ACC112 (cell line): Measurements from ENCODE around the gene WNK2.
"Not testable (repeated sequence)": the region's sequence is repeated elsewhere in the genome, so short reads cannot be mapped to it uniquely, and the experiment has no call there.

ENCODE experiments used
- H2AFZ ChIP-seq: fragments of 200-600 bp; sonication (generic); one replicate; pipeline ENCODE4 v1.6.0; 2017; ENCODE audit warnings: antibody characterized with exemption, low read length; ENCODE audit not compliant: unreplicated experiment
- H3K27ac ChIP-seq: fragments of 200-600 bp; sonication (generic); 2 replicates; pipeline ENCODE4 v1.5.1; 2014; ENCODE audit warnings: low read depth, mild to moderate bottlenecking, antibody characterized with exemption, low read length, moderate library complexity
- H3K27me3 ChIP-seq: fragments of 200-600 bp; sonication (generic); 2 replicates; pipeline ENCODE4 v1.6.1; 2014; ENCODE audit warnings: mild to moderate bottlenecking, antibody characterized with exemption, low read length, moderate library complexity, mixed read lengths; ENCODE audit not compliant: insufficient read depth
- H3K36me3 ChIP-seq: fragments of 200-600 bp; sonication (generic); 2 replicates; pipeline ENCODE4 v1.6.1; 2016; ENCODE audit warnings: mild to moderate bottlenecking, antibody characterized with exemption, low read length, moderate library complexity, mixed read lengths; ENCODE audit not compliant: insufficient read depth
- H3K4me1 ChIP-seq: fragments of 200-600 bp; sonication (generic); one replicate; pipeline ENCODE4 v1.6.1; 2016; ENCODE audit warnings: low read length, mixed read lengths; ENCODE audit not compliant: insufficient read depth, unreplicated experiment, control insufficient read depth
- H3K4me3 ChIP-seq: fragments of 200-600 bp; sonication (generic); 2 replicates; pipeline ENCODE4 v1.5.1; 2014; ENCODE audit warnings: mild to moderate bottlenecking, low read depth, low read length
- H3K79me2 ChIP-seq: fragments of 200-600 bp; sonication (generic); one replicate; pipeline ENCODE4 v1.6.0; 2016; ENCODE audit warnings: low read length; ENCODE audit not compliant: control insufficient read depth, unreplicated experiment, insufficient read depth

The WNK2 gene

DNA sequence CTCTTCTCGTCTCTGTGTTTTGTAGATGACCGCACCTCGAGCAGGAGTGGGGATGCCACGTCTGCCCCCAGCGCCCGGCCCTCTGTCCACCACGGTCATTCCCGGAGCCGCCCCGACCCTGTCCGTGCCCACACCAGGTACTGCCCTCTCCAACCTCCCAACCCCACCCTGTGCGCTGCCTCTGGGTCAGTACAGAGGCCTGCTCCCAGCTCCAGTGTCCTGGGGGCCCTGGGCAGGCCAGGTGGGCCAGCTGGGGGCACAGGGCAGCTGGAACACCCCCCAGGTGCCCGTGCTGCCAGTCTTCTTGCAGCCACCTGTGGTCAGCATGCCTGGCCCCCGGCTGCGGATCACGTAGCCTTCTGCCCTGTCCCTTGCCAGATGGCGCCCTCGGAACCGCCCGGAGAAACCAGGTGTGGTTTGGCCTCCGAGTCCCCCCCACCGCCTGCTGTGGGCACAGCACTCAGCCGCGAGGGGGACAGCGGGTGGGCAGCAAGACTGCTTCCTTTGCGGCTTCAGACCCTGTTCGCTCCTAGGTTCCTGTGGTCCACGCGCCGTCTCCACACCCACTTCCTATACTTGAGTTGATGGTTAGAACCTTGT, 133.7 kb downstream of the WNK2 start:
- peaks cover 5% of the 10 kb centered on the region for H3K4me1 ChIP-seq
- H2AFZ ChIP-seq: no peak overlapping the region
- peaks cover 31% of the 10 kb centered on the region for H3K27me3 ChIP-seq
- no peak overlapping the region for H3K27ac ChIP-seq
- no peaks in the 10 kb centered on the region for H3K36me3 ChIP-seq
- H3K4me3 ChIP-seq: no peak overlapping the region
- H3K79me2 ChIP-seq: no peaks in the 10 kb centered on the region

DNA sequence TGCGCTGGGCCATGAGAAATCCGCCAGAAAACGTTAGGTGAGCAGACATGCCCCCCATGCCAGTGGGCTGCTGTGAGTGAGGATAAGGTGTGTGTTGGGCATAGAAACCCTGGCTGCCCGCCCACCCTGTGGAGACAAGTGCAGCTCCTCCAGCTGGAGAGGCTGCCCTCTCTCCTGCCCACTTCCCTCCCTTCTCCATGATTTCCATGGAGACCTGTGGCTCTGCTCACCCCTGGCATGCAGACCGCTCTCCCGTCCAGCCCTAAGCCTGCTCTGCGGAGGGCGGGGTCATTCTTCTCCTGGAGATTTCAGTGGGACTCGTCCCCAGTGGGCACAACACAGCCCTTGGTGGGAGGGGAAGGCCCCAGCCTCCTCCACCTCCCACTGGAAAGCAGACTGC, 134.5 kb downstream of the WNK2 start:
- Histone ChIP-seq H3K27ac (no peak overlapping the region), H3K36me3 (no peaks in the 10 kb centered on the region), H3K79me2 (no peaks in the 10 kb centered on the region), H3K27me3 (peaks cover 31% of the 10 kb centered on the region), H2AFZ (no peak overlapping the region), H3K4me3 (no peak overlapping the region), H3K4me1 (no peaks in the 10 kb centered on the region)

DNA sequence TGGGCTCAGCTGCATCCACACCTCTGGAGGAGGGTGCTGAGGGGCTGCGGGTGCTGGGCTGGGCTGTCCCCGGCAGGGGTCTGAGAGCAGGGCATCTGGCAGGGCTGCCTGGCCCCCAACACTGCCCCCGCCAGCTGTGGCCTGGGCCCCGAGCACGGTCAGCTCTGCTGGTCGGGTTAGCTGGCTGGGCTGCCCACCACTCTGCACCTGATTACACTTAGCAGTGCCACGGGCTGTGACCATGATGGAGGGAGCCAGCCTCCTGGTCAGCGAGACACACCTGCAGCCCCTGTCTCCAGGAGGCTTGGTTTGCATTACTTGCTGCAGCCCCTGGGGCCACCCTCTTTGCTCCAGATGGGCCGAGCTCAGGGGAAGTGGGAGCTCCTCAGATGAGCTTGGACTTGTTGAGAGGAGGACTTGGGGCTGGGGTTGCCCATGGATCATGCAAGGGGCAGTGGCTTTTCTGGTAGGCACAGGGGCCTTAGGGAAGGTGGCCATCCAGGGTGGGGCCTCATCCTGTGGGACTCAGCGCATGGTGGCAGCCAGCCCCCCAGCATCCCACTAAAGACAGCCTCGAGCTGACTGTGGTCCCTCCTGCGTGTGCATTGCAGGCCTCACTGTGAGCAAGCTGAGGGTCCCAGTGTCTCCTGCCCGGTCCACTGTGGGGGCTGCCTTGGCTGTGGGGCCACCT, 135.5 kb downstream of the WNK2 start:
- Histone ChIP-seq H3K79me2 (no peaks in the 10 kb centered on the region), H3K27me3 (peaks cover 31% of the 10 kb centered on the region), H3K36me3 (no peaks in the 10 kb centered on the region), H2AFZ (no peak overlapping the region), H3K4me1 (no peaks in the 10 kb centered on the region), H3K4me3 (no peak overlapping the region), H3K27ac (no peak overlapping the region)

DNA sequence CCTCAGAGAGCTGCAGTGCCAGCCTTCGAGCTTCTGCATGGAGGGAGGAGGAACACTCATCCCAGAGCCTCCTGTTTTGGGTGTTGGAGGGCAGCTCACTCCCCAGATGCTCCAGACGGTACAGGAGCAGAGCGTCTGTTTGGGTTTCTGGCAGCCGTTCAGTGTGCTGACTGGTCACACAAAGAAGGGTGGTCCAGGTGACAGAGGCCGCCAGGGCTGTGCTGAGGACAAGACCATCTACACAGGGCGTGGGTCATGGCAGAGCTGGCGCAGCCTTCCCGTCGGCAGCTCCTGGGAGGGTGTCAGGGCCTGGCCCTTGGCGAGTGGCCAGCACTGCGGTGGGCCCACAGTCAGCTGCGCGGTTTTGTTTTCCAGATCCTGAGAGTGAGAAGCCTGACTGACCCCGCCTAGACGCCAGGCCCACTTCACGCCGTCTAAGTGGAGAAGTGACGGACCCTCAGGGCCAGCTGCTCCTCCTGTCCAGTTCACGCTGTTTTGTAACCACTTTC, 136.1 kb downstream of the WNK2 start:
- H3K4me3 ChIP-seq: no peak overlapping the region
- H3K36me3 ChIP-seq: no peaks in the 10 kb centered on the region
- H3K4me1 ChIP-seq: no peaks in the 10 kb centered on the region
- H2AFZ ChIP-seq: no peak overlapping the region
- no peak overlapping the region for H3K27ac ChIP-seq
- peaks cover 25% of the 10 kb centered on the region for H3K27me3 ChIP-seq
- H3K79me2 ChIP-seq: no peaks in the 10 kb centered on the region

DNA sequence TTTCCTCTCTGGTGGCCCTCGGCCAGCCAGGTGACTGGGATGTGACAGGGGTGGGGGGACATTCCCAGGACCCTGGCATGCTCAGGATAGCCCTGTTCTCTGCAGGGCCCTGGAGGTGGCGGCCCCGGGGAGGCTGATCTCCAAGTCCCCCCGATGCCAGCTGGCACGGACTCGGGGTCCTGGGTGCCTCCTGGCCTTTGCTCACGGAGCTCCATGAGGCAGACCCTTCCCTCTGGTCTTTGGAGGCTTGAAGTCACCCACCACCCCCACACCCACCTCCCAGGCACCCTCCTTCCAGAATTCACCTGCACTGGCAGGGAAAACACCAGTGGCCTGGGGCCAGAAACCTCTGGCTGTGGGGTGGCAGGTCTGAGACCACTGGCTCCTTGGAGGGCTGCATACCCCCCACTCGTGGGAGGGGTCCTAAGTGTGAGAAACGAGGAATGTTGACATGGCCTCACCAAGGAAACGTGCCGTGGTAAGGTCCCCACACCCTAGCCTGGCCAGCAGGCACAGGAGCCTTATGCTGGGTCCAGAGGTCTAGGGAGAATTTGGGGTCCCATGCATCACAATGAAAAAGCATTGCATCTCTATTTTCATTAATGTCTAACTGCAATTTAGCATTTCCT, 136.8 kb downstream of the WNK2 start:
- H2AFZ ChIP-seq: no peak overlapping the region
- H3K79me2 ChIP-seq: no peaks in the 10 kb centered on the region
- peaks cover 21% of the 10 kb centered on the region for H3K27me3 ChIP-seq
- no peak overlapping the region for H3K27ac ChIP-seq
- no peak overlapping the region for H3K4me3 ChIP-seq
- H3K36me3 ChIP-seq: no peaks in the 10 kb centered on the region
- H3K4me1 ChIP-seq: no peaks in the 10 kb centered on the region

DNA sequence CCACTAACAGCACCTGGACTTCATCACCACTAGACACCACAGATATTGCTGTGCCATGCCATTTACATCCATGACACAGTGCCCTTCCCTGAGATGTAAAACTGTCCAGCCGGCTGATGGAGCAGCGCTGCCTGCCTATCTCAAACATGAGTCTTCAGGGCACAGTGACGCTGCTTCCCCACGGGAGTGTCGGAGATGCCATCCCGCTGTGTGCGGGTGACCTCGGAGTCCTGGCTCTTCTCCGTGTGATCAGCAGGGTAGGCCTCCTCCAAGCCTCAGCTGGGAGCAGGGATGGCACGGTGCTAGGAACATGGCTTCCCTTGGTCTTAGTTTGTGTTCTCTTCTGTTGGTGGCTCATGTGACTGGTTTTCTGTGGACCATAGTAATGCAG, 137.3 kb downstream of the WNK2 start:
- no peaks in the 10 kb centered on the region for H3K79me2 ChIP-seq
- H3K27me3 ChIP-seq: peaks cover 16% of the 10 kb centered on the region
- no peaks in the 10 kb centered on the region for H3K36me3 ChIP-seq
- H3K4me3 ChIP-seq: no peak overlapping the region
- H2AFZ ChIP-seq: no peak overlapping the region
- no peaks in the 10 kb centered on the region for H3K4me1 ChIP-seq
- H3K27ac ChIP-seq: no peak overlapping the region

DNA sequence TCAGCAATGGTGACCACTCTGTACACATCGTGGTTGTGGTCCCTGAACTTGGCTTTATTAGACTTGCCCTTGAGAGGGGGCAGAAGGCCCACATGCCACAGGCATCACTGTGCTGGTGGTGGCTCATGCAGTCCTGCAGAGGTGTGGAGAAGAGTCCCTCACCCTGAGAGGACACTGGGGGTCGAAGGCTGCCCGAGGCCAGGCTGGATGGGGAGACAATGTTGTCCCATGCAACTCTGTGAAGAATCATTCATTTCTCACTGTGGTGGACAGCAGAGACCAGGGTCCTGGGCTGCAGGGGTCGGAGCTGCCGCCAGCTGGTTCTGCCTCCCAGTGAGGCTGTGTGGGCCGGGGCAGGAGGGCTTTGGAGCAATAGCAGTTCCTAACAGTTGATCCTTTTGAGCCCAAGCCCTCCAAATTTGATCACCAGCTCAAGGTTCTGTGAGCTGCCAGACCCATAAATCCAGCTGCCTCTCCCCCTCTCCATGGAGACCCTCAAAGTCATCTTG, 139.6 kb downstream of the WNK2 start:
- not testable (repeated sequence) for H3K27ac ChIP-seq, H3K4me3 ChIP-seq, H3K4me1 ChIP-seq, H3K79me2 ChIP-seq, H2AFZ ChIP-seq, H3K36me3 ChIP-seq
- peaks cover 17% of the 10 kb centered on the region for H3K27me3 ChIP-seq

DNA sequence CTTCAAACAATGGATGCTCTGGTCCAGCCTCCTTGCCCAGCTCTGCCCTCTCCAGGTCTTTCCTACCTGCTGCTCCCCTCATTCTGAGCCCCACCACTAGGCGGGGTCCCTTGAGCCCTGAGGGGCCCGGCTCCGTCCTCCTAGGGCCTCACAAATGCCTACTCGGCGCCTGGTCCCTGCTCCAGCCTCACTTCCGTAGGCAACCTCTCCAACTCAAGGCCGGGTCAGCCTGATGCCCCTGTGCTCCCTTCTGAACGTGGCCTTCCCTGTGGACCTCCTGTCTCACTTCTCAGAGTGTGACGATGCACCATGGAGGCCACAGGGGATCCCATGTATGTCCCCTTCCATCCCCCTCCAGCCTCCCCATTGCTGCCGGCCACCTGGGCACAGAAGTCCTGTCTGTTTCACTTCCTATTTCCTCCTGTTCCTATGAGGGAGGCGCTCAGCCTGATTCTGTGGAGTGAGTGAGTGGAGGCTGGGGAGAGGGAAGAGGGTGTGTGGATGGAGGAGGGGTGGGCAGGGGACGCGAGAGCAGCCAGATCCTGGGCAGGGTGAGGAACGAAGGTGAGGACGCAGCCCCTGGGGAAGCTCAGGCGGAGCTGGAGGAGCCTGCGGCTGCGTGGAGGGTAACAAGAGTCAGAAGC, 140.4 kb downstream of the WNK2 start:
- Histone ChIP-seq H2AFZ (no peak overlapping the region), H3K36me3 (no peaks in the 10 kb centered on the region), H3K4me3 (no peak overlapping the region), H3K27me3 (peaks cover 11% of the 10 kb centered on the region), H3K4me1 (no peaks in the 10 kb centered on the region), H3K27ac (no peak overlapping the region), H3K79me2 (no peaks in the 10 kb centered on the region)

DNA sequence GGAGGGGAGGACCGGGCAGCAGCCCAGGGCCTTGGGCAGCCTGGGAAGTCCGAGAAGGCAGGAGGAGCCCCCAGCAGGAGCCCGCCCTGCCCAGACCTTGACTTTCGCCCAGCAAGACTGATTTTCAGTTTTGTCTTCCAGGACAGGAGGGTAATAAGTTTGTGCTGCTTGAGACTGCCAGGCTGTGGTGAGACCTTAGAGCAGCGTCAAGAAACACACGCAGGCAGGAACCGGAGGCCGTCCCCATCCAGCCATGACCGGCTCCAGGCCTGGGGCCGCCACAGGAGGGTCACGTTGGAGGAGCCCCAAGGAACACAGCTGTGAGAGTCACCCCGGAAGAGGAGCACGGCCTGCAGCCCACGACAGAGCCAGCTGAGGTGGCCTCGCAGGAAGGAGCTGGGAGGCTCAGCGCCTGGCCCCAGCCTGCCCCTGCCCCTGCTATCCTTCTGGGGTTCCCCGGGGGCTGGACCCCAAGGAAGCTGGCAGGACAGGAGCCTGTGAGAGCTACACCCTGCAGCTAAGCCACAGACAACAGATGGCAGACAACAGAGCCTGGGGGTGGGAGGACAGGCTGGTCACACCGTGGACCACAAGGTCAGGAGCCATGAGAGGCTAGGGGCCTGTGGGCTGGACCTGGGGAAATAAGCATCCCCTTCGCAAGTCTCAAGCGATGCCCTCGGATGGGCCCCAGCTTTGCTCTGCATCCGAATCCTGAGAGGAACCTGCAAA, 141.5 kb downstream of the WNK2 start:
- H3K79me2 ChIP-seq: no peaks in the 10 kb centered on the region
- no peak overlapping the region for H2AFZ ChIP-seq
- no peak overlapping the region for H3K27ac ChIP-seq
- peaks cover 17% of the 10 kb centered on the region for H3K27me3 ChIP-seq
- H3K4me1 ChIP-seq: no peaks in the 10 kb centered on the region
- no peaks in the 10 kb centered on the region for H3K36me3 ChIP-seq
- no peak overlapping the region for H3K4me3 ChIP-seq

DNA sequence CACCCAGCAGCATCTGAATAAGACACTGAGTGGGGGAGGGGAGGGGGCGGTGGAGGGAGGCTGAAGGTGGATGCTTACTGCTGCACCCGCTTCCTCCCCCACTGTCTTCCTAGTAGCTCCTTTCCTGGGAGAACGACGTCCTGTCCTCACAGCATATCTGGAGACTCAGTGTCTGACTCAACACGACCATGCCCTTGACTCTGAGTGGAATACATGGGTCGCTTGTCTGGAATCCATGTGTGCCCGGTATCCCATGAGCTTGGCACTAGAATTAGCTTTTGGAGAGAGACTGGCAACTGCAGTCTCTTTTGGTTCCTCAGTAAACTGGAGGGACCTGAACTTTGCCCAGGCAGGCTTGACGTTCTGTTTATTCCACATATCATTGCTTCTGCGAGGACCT, 142.1 kb downstream of the WNK2 start:
- H3K79me2 ChIP-seq: no peaks in the 10 kb centered on the region
- no peak overlapping the region for H3K27ac ChIP-seq
- no peak overlapping the region for H2AFZ ChIP-seq
- H3K27me3 ChIP-seq: peaks cover 17% of the 10 kb centered on the region
- H3K4me3 ChIP-seq: no peak overlapping the region
- H3K4me1 ChIP-seq: no peaks in the 10 kb centered on the region
- no peaks in the 10 kb centered on the region for H3K36me3 ChIP-seq
